ENCODE results near the gene PPP1R12B.
"Not testable (repeated sequence)": the region's sequence is repeated elsewhere in the genome, so short reads cannot be mapped to it uniquely, and the experiment has no call there.

PPP1R12B gene

GRCh38 chr1:202565890-202566602 lies 217.5 kb downstream of the PPP1R12B start:
- DNase-seq: no peak

GRCh38 chr1:202567738-202568137 lies 219.2 kb downstream of the PPP1R12B start:
- no peak for DNase-seq

GRCh38 chr1:202568410-202568809 lies 219.9 kb downstream of the PPP1R12B start:
- DNase-seq: no peak

GRCh38 chr1:202568826-202569225 lies 220.3 kb downstream of the PPP1R12B start:
- no peak for DNase-seq

GRCh38 chr1:202569393-202570322 lies 221.2 kb downstream of the PPP1R12B start:
- DNase-seq: no peak

GRCh38 chr1:202571719-202572339 lies 223.3 kb downstream of the PPP1R12B start:
- DNase-seq: peak; percentile 30

- DNase-seq: no peak
Measured at GRCh38 chr1:202572867-202573266, 224.4 kb downstream of the PPP1R12B start.

GRCh38 chr1:202575918-202576653 lies 227.6 kb downstream of the PPP1R12B start:
- no peak for DNase-seq

GRCh38 chr1:202576816-202577215 lies 228.3 kb downstream of the PPP1R12B start:
- no peak for DNase-seq

- DNase-seq: no peak
Measured at GRCh38 chr1:202577381-202577780, 228.9 kb downstream of the PPP1R12B start.

- no peak for DNase-seq
Measured at GRCh38 chr1:202578001-202578504, 229.6 kb downstream of the PPP1R12B start.

- no peak for DNase-seq
Measured at GRCh38 chr1:202578565-202578964, 230.1 kb downstream of the PPP1R12B start.

- no peak for DNase-seq
Measured at GRCh38 chr1:202579806-202580205, 231.3 kb downstream of the PPP1R12B start.

GRCh38 chr1:202580619-202581018 lies 232.1 kb downstream of the PPP1R12B start:
- no peak for DNase-seq

- DNase-seq: not testable (repeated sequence)
Measured at GRCh38 chr1:202582350-202582749, 233.9 kb downstream of the PPP1R12B start.

GRCh38 chr1:202584707-202585589 lies 236.4 kb downstream of the PPP1R12B start:
- DNase-seq: no peak

- no peak for DNase-seq
Measured at GRCh38 chr1:202585590-202585933, 237.1 kb downstream of the PPP1R12B start.

- no peak for DNase-seq
Measured at GRCh38 chr1:202586018-202586821, 237.7 kb downstream of the PPP1R12B start.

GRCh38 chr1:202586871-202587270 lies 238.4 kb downstream of the PPP1R12B start:
- DNase-seq: no peak

GRCh38 chr1:202587859-202588485 lies 239.5 kb downstream of the PPP1R12B start:
- DNase-seq: no peak

Measured in CD4-positive, alpha-beta T cell treated with Interleukin-12 subunit alpha and Interleukin-12 subunit beta, for 1 hour (primary cell).